SU-DHL-6 (cell line): ENCODE measurements around the gene TSHR.

ENCODE experiments used
- CTCF ChIP-seq: fragments of 200-600 bp; sonication (generic); IDR thresholded peaks from one replicate; pipeline ENCODE4 v1.5.1; 2017; ENCODE audit warnings: antibody characterized with exemption, mild to moderate bottlenecking, low read length, moderate library complexity; ENCODE audit not compliant: insufficient read depth, poor library complexity, severe bottlenecking
- EZH2phosphoT487 ChIP-seq: fragments of 200-600 bp; sonication (generic), shearing (Covaris generic); conservative IDR thresholded peaks from 2 replicates; pipeline ENCODE4 v1.6.1; 2018; ENCODE audit warnings: mild to moderate bottlenecking, antibody characterized with exemption, low read length, moderate library complexity, mixed read lengths

GRCh38 chr14:80940146-80940545 is 15.3 kb upstream of the TSHR start:
- TF ChIP-seq CTCF, result no peak
- TF ChIP-seq EZH2phosphoT487, result no peak
